Muscle of leg (tissue), 11 donors: ENCODE data around the gene PANX1. TPM values are rescaled to one million over a fixed set of nuclear protein-coding genes. Genes with fewer than 3 reads are reported as not detected.

Experiments used
- DNase-seq: peaks from one replicate; pipeline ENCODE4 v3.0.0; 2013
- H3K27ac ChIP-seq: one replicate; pipeline ENCODE4 v1.5.1; 2013; ENCODE audit warnings: mild to moderate bottlenecking, low read length, control low read depth
- H3K27me3 ChIP-seq: one replicate; pipeline ENCODE4 v1.6.1; 2013; ENCODE audit warnings: low read length; ENCODE audit not compliant: control insufficient read depth, insufficient read depth
- H3K36me3 ChIP-seq: one replicate; pipeline ENCODE4 v1.6.1; 2013; ENCODE audit warnings: low read length; ENCODE audit not compliant: control insufficient read depth, insufficient read depth
- H3K4me1 ChIP-seq: one replicate; pipeline ENCODE4 v1.6.1; 2013; ENCODE audit warnings: low read length; ENCODE audit not compliant: control insufficient read depth, insufficient read depth
- H3K4me3 ChIP-seq: one replicate; pipeline ENCODE4 v1.5.1; 2013; ENCODE audit warnings: low read length, control low read depth
- H3K9me3 ChIP-seq: replicated peaks from 2 replicates; pipeline ENCODE4 v1.6.1; 2013; ENCODE audit warnings: low read depth, low read length; ENCODE audit not compliant: control insufficient read depth
- WGBS: methylation state at CpG from one replicate; pipeline ENCODE4 v1.1.5; 2013; ENCODE audit warnings: missing lambda C conversion rate; ENCODE audit not compliant: insufficient coverage; 5-methylcytosine and 5-hydroxymethylcytosine counted together
- polyA plus RNA-seq, 8 donors: library from polyadenylated mRNA; unstranded; fragments of 120-200 nt; gene quantifications; one replicate each; pipeline versions ENCODE4 v1.2.1 to v1.2.3, GENCODE V29; 2013; ENCODE audit warnings: inconsistent platforms in 1 of 8, low replicate concordance in 1 of 8; ENCODE audit not compliant: insufficient read length in 8 of 8, insufficient read depth in 1 of 8
- total RNA-seq: library from RNA; stranded (reverse); fragments of 120-200 nt; gene quantifications from one replicate; pipeline ENCODE4 v1.2.4, GENCODE V29; 2013

Gene PANX1
- total and polyA plus RNA-seq, 9 donors, result 10.5 to 27.1 (median 20.7) TPM

GRCh38 chr11:94181526-94181925 is 52.9 kb downstream of the PANX1 start:
- WGBS, result no CpG with 5 or more reads among the region's 5 CpGs
- no peaks in the 10 kb centered on the region for H3K9me3 ChIP-seq
- no peak overlapping the region for H3K27ac ChIP-seq
- peaks cover 21% of the 10 kb centered on the region for H3K36me3 ChIP-seq
- H3K27me3 ChIP-seq, result no peaks in the 10 kb centered on the region
- no peak for DNase-seq
- H3K4me1 ChIP-seq, result no peaks in the 10 kb centered on the region
- H3K4me3 ChIP-seq, result no peak overlapping the region

- H3K9me3 ChIP-seq, result no peaks in the 10 kb centered on the region
- H3K27ac ChIP-seq, result no peak overlapping the region
- H3K27me3 ChIP-seq, result no peaks in the 10 kb centered on the region
- no peak for DNase-seq
- H3K36me3 ChIP-seq, result peaks cover 21% of the 10 kb centered on the region
- no CpG with 5 or more reads among the region's 2 CpGs for WGBS
- no peaks in the 10 kb centered on the region for H3K4me1 ChIP-seq
- H3K4me3 ChIP-seq, result no peak overlapping the region
Observed at GRCh38 chr11:94181943-94182342, 53.3 kb downstream of the PANX1 start.

- Histone ChIP-seq H3K9me3 (no peaks in the 10 kb centered on the region), H3K4me3 (no peak overlapping the region), H3K27ac (no peak overlapping the region), H3K36me3 (peaks cover 19% of the 10 kb centered on the region), H3K27me3 (no peaks in the 10 kb centered on the region), H3K4me1 (no peaks in the 10 kb centered on the region)
- DNase-seq, result no peak
- 75% methylated on average over 6 of the region's 8 CpGs for WGBS
Observed at GRCh38 chr11:94183251-94183885, 54.7 kb downstream of the PANX1 start.

GRCh38 chr11:94183886-94184264 is 55.2 kb downstream of the PANX1 start:
- peak; percentile 51 for DNase-seq
- H3K4me3 ChIP-seq, result no peak overlapping the region
- WGBS, result 32% methylated on average over 2 of the region's 7 CpGs

GRCh38 chr11:94184362-94184761 is 55.7 kb downstream of the PANX1 start:
- no peaks in the 10 kb centered on the region for H3K27me3 ChIP-seq
- WGBS, result no CpG with 5 or more reads among the region's 1 CpG
- H3K36me3 ChIP-seq, result peaks cover 15% of the 10 kb centered on the region
- no peaks in the 10 kb centered on the region for H3K9me3 ChIP-seq
- H3K27ac ChIP-seq, result no peak overlapping the region
- no peak overlapping the region for H3K4me3 ChIP-seq
- H3K4me1 ChIP-seq, result no peaks in the 10 kb centered on the region
- peak; percentile 45 for DNase-seq

More at GRCh38 chr11:94183886-94184264, 55.2 kb downstream of the PANX1 start:
- Histone ChIP-seq H3K27me3 (no peaks in the 10 kb centered on the region), H3K27ac (no peak overlapping the region), H3K4me1 (no peaks in the 10 kb centered on the region), H3K36me3 (peaks cover 15% of the 10 kb centered on the region), H3K9me3 (no peaks in the 10 kb centered on the region)

- Histone ChIP-seq H3K27me3 (no peaks in the 10 kb centered on the region), H3K36me3 (peaks cover 12% of the 10 kb centered on the region), H3K27ac (no peak overlapping the region), H3K9me3 (no peaks in the 10 kb centered on the region), H3K4me3 (no peak overlapping the region), H3K4me1 (no peaks in the 10 kb centered on the region)
- WGBS, result no CpG with 5 or more reads among the region's 2 CpGs
- peak; percentile 50 for DNase-seq
Observed at GRCh38 chr11:94184846-94185245, 56.2 kb downstream of the PANX1 start.

- Histone ChIP-seq H3K4me1 (no peaks in the 10 kb centered on the region), H3K9me3 (no peaks in the 10 kb centered on the region), H3K27ac (no peak overlapping the region), H3K4me3 (no peak overlapping the region), H3K27me3 (no peaks in the 10 kb centered on the region), H3K36me3 (peaks cover 7% of the 10 kb centered on the region)
- peak; percentile 83 for DNase-seq
Observed at GRCh38 chr11:94185416-94186084, 56.9 kb downstream of the PANX1 start.

GRCh38 chr11:94186342-94187203 is 57.9 kb downstream of the PANX1 start:
- DNase-seq, result no peak
- Histone ChIP-seq H3K4me1 (no peaks in the 10 kb centered on the region), H3K27me3 (no peaks in the 10 kb centered on the region), H3K9me3 (no peaks in the 10 kb centered on the region), H3K4me3 (no peak overlapping the region), H3K27ac (no peak overlapping the region), H3K36me3 (peaks cover 3% of the 10 kb centered on the region)
- 88% methylated on average over 8 of the region's 8 CpGs for WGBS

- Histone ChIP-seq H3K9me3 (no peaks in the 10 kb centered on the region), H3K4me1 (no peaks in the 10 kb centered on the region), H3K27me3 (no peaks in the 10 kb centered on the region), H3K4me3 (no peak overlapping the region), H3K27ac (no peak overlapping the region), H3K36me3 (no peaks in the 10 kb centered on the region)
- no peak for DNase-seq
- 69% methylated on average over 1 of the region's 1 CpG for WGBS
Observed at GRCh38 chr11:94193288-94193687, 64.6 kb downstream of the PANX1 start.

GRCh38 chr11:94194712-94195111 is 66.1 kb downstream of the PANX1 start:
- Histone ChIP-seq H3K4me1 (no peaks in the 10 kb centered on the region), H3K27me3 (no peaks in the 10 kb centered on the region), H3K4me3 (no peak overlapping the region), H3K27ac (no peak overlapping the region), H3K9me3 (no peaks in the 10 kb centered on the region), H3K36me3 (no peaks in the 10 kb centered on the region)
- WGBS, result 88% methylated on average over 9 of the region's 11 CpGs
- DNase-seq, result no peak
